ENCODE results near the gene ERC1. TPM values are rescaled to one million over a fixed set of nuclear protein-coding genes. Genes with fewer than 3 reads are reported as not detected.

ERC1 gene
- total RNA-seq, 1 donor from 2014 or later: 83.5 TPM

GRCh38 chr12:1425396-1425729, 434.3 kb downstream of the ERC1 start:
- intact Hi-C loops (cut with DNase I): no loop called here
- ATAC-seq (no peak), DNase-seq (ENCODE audit: low spot score) (no peak)

GRCh38 chr12:1428671-1429070, 437.6 kb downstream of the ERC1 start:
- no peak for DNase-seq (ENCODE audit: low spot score)
- no peak for ATAC-seq
- intact Hi-C loops (cut with DNase I): no loop called here

GRCh38 chr12:1429980-1430379, 439.0 kb downstream of the ERC1 start:
- DNase-seq (ENCODE audit: low spot score) (no peak), ATAC-seq (peak; percentile 90)
- intact Hi-C loops (cut with DNase I): no loop called here

- intact Hi-C loops (cut with DNase I): no loop called here
- ATAC-seq (no peak), DNase-seq (ENCODE audit: low spot score) (no peak)
These were observed 443.4 kb downstream of the ERC1 start for GRCh38 chr12:1434296-1434955.

- DNase-seq (ENCODE audit: low spot score) (no peak), ATAC-seq (no peak)
- intact Hi-C loops (cut with DNase I): no loop called here
These were observed 444.0 kb downstream of the ERC1 start for GRCh38 chr12:1435044-1435443.

GRCh38 chr12:1435456-1435855, 444.4 kb downstream of the ERC1 start:
- ATAC-seq: no peak
- no peak for DNase-seq (ENCODE audit: low spot score)
- intact Hi-C loops (cut with DNase I): no loop called here

GRCh38 chr12:1436015-1436414, 445.0 kb downstream of the ERC1 start:
- ATAC-seq (no peak), DNase-seq (ENCODE audit: low spot score) (no peak)
- intact Hi-C loops (cut with DNase I): no loop called here

GRCh38 chr12:1436981-1437380, 446.0 kb downstream of the ERC1 start:
- DNase-seq (ENCODE audit: low spot score): no peak
- ATAC-seq: no peak
- intact Hi-C loops (cut with DNase I): no loop called here

- ATAC-seq (no peak), DNase-seq (ENCODE audit: low spot score) (no peak)
- intact Hi-C loops (cut with DNase I): no loop called here
These were observed 448.2 kb downstream of the ERC1 start for GRCh38 chr12:1439201-1439600.

- DNase-seq (ENCODE audit: low spot score) (no peak), ATAC-seq (no peak)
- intact Hi-C loops (cut with DNase I): no loop called here
These were observed 448.7 kb downstream of the ERC1 start for GRCh38 chr12:1439687-1440086.

- ATAC-seq: peak; percentile 68
- intact Hi-C loops (cut with DNase I): no loop called here
- DNase-seq (ENCODE audit: low spot score): no peak
These were observed 452.6 kb downstream of the ERC1 start for GRCh38 chr12:1443421-1444141.

- ATAC-seq (peak; percentile 32), DNase-seq (ENCODE audit: low spot score) (no peak)
- intact Hi-C loops (cut with DNase I): no loop called here
These were observed 453.1 kb downstream of the ERC1 start for GRCh38 chr12:1444142-1444516.

- ATAC-seq (no peak), DNase-seq (ENCODE audit: low spot score) (no peak)
- intact Hi-C loops (cut with DNase I): no loop called here
These were observed 454.8 kb downstream of the ERC1 start for GRCh38 chr12:1445807-1446206.

- ATAC-seq (no peak), DNase-seq (ENCODE audit: low spot score) (no peak)
- intact Hi-C loops (cut with DNase I): no loop called here
These were observed 457.3 kb downstream of the ERC1 start for GRCh38 chr12:1448336-1448735.

GRCh38 chr12:1453810-1454209, 462.8 kb downstream of the ERC1 start:
- intact Hi-C loops (cut with DNase I): no loop called here
- no peak for DNase-seq (ENCODE audit: low spot score)
- no peak for ATAC-seq

- intact Hi-C loops (cut with DNase I): no loop called here
- no peak for ATAC-seq
- no peak for DNase-seq (ENCODE audit: low spot score)
These were observed 465.9 kb downstream of the ERC1 start for GRCh38 chr12:1456885-1457284.

GRCh38 chr12:1457901-1458300, 466.9 kb downstream of the ERC1 start:
- ATAC-seq: no peak
- no peak for DNase-seq (ENCODE audit: low spot score)
- intact Hi-C loops (cut with DNase I): no loop called here

GRCh38 chr12:1459339-1459738, 468.3 kb downstream of the ERC1 start:
- no peak for ATAC-seq
- DNase-seq (ENCODE audit: low spot score): no peak
- intact Hi-C loops (cut with DNase I): no loop called here

- ATAC-seq: peak; percentile 48
- intact Hi-C loops (cut with DNase I): no loop called here
These were observed 472.3 kb downstream of the ERC1 start for GRCh38 chr12:1463073-1463905.

GRCh38 chr12:1464925-1465324, 473.9 kb downstream of the ERC1 start:
- DNase-seq (ENCODE audit: low spot score) (no peak), ATAC-seq (no peak)
- intact Hi-C loops (cut with DNase I): no loop called here

More at GRCh38 chr12:1463073-1463905, 472.3 kb downstream of the ERC1 start:
- DNase-seq (ENCODE audit: low spot score): no peak

Data from sciatic nerve (tissue), 2 donors.